Measurements from ENCODE around the gene AGPS. TPM values are rescaled to one million over a fixed set of nuclear protein-coding genes. Genes with fewer than 3 reads are reported as not detected.

The AGPS gene
- total and polyA plus RNA-seq, 10 of the 15 experiments (the other 5 are each of a cell fraction or from before 2014, with no cell fraction given): 7.9 to 54.2 (median 38.7) TPM

- RAD21 ChIA-PET (ENCODE audit: unreplicated experiment): no interaction called here
- H3K4me1 ChIP-seq (ENCODE audit: control insufficient read depth, insufficient read depth, low read length): no peaks in the 10 kb centered on the region
- CTCF ChIA-PET: interaction anchor here (1.3 kb wide), 1 partner anchor 30 kb away, joined by 3 read pairs; no protein-coding TSS in a partner anchor
These were observed 181.8 kb downstream of the AGPS start for GRCh38 chr2:177574356-177574755.

More at GRCh38 chr2:177574356-177574755, 181.8 kb downstream of the AGPS start:
- Histone ChIP-seq H3K4me2 (ENCODE audit: control insufficient read depth, insufficient read depth) (no peak overlapping the region), H4K20me1 (ENCODE audit: control insufficient read depth, insufficient read depth) (no peaks in the 10 kb centered on the region), H3K4me3 (no peak overlapping the region), H2AFZ (ENCODE audit: control insufficient read depth, low read depth, low read length) (no peak overlapping the region), H3K27me3 (replicated peaks in 1 of 2; ENCODE audit: control insufficient read depth in 2 of 2, insufficient read depth in 2 of 2, low read length in 1 of 2) (no peaks in the 10 kb centered on the region), H3K79me2 (ENCODE audit: control insufficient read depth, insufficient read depth, low read length) (no peaks in the 10 kb centered on the region), H3K36me3 (ENCODE audit: control insufficient read depth in 2 of 2, insufficient read depth in 2 of 2, low read length in 1 of 2) (no peaks in the 10 kb centered on the region), H3K9ac (ENCODE audit: control insufficient read depth, insufficient read depth, low read length) (no peak overlapping the region), H3K27ac (ENCODE audit: control insufficient read depth, insufficient read depth) (no peak overlapping the region), H3K9me3 (replicated peaks; ENCODE audit: control insufficient read depth, insufficient read depth, low read length) (no peaks in the 10 kb centered on the region)
- SMC1A ChIA-PET (ENCODE audit: uncharacterized antibody, unreplicated experiment): no interaction called here
- FAIRE-seq: no peak
- BruUV-seq (replicated peaks): no TSS peak
- in situ Hi-C loops (cut with MboI) (no loop called here), intact Hi-C loops (cut with micrococcal nuclease; ENCODE audit: unreplicated experiment) (no loop called here)
- ATAC-seq: no peak
- WGBS (ENCODE audit: insufficient coverage, insufficient replicate concordance, low lambda C conversion rate, missing lambda C conversion rate): 60% methylated on average over 7 of the region's 7 CpGs
- TF ChIP-seq BACH1 (IDR thresholded peaks at IDR 0.05; ENCODE audit: borderline replicate concordance): no peak
- no peak for TF ChIP-seq FOXM1 (IDR thresholded peaks at IDR 0.05; ENCODE audit: low read depth, low read length)
- TF ChIP-seq ZNF592 (IDR thresholded peaks at IDR 0.05): no peak
- no peak for TF ChIP-seq NFIC (IDR thresholded peaks at IDR 0.05; ENCODE audit: low read depth, low read length)
- no peak for TF ChIP-seq RCOR1 (conservative IDR thresholded peaks at IDR 0.05; ENCODE audit: low read depth, low read length)
- TF ChIP-seq REST (IDR thresholded peaks at IDR 0.05; ENCODE audit: low read depth, low read length): no peak
- no peak for TF ChIP-seq RFX5 (IDR thresholded peaks at IDR 0.05; ENCODE audit: low read depth, low read length)
- no peak for TF ChIP-seq ZNF24 (IDR thresholded peaks at IDR 0.05)
- no peak for DNase-seq (ENCODE audit: low read depth, low spot score)
- POLR2A ChIA-PET: no interaction called here
